Stimulated activated CD8-positive, alpha-beta memory T cell treated with anti-CD3 and anti-CD28 coated beads, Interleukin-7, amount 100 ng/mL, for 4 hours (primary cell): ENCODE results near the gene CARS1.
A peak's percentile ranks its signal among the peaks of the same experiment; 100 is the strongest.

Source experiments
- DNase-seq, 2 donors: peaks; one replicate each; pipeline ENCODE4 v3.0.0-alpha.2; 2020; ENCODE audit warnings: low read depth in 2 of 2

CARS1 gene

DNA sequence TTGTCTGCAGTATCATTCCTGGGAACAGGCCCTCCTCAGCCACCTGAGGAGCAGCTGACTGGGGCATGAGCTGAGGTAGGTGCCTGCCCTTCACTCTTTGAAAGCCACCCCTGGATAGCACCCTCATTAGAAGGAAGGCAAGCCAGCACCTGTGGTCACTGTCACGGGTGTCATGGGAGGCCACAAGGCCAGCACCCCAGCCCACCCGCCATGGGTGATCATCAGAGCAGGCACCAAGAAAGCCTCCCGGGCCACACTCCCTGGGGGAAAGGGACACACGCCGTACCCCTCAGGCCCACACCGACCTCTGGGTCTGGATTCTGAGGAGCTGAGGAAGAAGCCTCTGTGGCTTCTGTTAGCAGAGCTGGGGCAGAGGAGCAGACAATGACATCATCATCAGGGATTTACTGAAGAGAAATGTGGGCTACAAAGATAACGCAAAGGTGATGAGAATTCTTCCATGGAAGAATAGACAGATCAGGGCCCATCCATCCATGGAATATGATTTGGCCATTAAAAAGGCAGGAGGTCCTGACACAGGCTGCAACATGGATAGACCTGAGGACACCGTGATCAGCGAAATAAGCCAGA is 48.4 kb downstream of the CARS1 start:
- DNase-seq, result no peak

DNA sequence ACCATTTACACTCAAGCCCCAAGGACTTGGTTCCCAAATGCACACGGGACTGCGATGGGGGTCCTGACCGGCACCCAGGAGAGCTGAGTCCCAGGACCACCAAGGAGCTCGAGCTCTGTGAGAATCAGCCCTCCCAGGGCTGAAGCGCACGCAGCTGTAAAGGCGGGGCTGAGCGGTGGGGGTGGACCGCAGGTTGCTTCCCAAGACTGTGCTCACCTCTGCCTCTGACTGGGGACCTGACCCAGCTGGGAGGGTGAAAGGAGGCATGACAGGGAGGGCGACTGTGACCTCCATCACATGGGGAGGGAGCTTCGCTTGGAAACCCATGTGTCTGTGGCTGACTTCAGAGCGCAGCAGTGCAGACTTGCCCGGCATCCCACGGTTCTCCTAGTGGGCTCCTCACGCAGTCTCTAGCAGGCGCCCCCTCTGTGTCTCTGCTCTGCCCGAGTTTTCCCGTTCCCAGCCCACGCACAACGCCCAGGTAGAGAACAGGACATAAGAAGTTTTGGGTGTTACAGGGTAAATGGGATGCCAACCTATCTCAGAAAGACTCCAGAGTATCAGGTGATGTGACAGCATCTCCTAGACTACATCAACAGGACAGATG is 49.7 kb downstream of the CARS1 start:
- no peak for DNase-seq

DNA sequence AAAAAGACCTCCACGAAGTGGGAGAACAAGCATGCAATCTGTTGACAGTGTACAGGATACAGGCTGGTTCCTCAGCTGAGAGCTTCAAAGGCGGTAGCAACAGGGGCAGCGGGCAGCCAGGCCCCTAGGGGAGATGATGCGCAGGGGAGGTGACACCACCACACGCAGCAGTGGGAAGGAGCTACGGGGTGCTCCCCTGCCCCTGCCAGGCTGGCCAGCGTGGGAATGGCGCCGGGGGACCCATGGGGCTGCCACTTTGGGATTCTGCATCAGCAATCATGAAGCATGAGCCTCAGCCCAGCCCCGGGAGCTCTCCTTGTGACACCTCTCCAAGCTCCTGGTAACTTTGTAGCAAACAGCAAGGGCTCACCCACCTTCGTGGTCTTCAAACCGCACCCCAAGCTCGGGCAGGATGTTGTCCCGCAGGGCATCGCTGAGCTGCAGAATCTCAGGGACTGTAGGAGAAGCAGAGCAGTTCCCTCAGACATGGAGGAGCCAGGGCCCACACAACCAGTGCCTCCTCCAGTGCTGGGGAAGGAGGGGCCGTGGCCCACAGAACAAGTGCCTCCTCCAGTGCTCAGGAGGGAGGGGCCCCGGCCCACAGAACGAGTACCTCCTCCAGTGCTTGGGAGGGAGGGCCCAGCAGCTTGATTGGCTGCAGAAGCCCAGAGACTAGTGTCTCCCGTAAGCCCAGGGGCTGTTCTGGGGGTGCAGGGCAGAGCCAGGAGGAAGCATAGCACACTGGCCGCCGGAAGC is 50.5 kb downstream of the CARS1 start:
- peak; percentile 24 to 46 for DNase-seq

DNA sequence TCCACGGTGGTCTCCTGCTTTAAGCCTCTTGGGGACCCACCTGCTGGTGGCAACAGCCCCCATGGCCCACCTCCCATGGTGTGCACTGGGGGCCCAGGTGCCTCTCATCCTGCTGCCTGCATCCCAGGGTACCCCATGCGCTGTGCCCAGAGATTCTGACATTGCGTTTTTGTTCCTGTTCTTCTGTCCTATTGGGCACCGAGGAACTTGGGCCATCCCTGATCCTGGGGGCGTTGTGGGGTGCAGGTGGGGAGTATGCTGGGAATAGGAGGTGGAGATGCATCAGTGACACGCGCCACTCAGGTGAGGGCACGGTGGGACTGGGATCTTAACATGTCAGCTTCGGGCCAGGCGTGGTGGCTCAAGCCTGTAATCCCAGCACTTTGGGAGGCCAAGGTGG is 52.7 kb downstream of the CARS1 start:
- no peak for DNase-seq

DNA sequence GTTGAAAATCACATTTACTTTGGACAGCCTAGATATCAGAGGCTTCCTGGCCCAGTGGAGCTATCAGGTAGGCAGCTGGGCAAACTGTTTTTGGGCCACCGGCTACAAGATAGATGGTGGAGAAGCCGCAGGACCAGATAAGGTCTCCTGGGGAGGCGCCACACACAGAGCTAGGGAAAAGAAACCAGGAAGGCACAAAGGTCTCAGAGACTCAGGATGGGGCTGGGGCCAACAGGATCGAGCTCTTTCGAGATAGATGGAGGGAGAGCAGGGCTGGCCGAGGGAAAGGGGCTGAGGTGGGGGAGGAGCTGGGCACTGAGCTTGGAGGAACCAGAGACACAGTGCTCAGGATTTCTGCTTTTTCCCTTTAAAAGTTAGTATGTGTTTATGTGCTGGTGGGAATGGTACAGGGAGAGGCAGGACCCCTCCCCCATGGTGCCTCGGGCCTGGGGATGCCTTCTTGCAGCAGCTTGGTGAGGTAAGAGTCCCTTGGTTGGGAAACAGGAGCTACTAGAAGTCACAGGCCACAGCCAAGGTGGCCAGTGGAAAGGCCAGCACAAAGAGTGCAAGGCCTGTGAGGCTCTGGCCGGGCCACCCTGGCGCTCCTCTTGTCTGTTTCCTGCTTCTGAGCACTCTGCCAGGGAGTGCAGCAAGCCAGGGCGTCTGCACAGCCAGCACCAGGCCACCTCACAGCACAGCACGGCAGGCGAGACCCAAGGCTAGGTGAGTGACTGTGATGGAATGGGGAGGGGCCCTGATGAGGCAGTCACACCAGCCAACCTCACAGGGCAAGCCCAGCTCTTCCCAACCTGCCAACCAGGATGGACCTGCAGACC is 53.6 kb downstream of the CARS1 start:
- DNase-seq, result no peak

DNA sequence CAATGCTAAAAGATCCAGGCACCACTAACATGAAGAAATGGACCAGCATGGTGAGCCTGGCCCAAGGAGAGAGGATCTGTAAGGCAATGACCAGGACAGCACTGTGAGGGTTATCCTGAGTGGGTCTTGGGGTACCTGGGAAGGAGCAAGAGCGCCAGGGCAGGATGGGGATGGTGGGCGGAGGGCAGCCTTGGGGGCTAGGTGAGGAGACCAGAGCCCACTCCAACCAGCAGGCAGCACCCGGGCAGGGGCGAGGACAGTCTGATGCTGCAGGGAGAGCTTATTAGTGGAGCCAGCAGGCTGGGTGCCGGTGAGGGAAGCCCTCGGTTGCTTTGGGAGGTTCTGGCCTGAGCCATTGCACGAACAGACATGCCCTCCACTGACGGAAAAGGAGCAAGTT is 54.4 kb downstream of the CARS1 start:
- DNase-seq, result no peak

DNA sequence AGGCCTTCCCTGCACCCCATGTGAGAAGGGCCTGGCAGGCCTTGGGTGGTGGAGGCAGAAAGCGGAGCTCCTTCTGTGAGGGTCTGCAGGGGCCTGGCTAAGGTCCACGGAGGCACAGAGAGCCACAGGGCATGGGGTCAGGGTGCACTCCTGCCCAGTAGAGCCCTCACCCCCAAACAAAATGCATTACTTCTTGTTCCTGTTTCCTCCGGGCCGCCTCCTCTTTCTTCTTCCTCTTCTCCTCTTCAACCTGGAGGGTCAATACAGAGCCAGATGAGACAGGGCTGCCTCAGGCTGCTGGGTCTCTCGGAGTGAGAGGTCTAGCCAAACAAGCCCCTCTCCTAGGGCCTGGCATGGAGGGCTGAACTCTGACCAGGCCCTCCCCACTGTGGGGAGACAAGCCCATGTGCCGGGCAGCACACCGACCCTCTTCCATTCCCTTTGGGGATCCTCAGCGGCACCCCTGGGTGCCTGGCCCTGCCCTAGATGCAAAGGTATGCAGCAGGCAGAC is 54.8 kb downstream of the CARS1 start:
- DNase-seq, result no peak

DNA sequence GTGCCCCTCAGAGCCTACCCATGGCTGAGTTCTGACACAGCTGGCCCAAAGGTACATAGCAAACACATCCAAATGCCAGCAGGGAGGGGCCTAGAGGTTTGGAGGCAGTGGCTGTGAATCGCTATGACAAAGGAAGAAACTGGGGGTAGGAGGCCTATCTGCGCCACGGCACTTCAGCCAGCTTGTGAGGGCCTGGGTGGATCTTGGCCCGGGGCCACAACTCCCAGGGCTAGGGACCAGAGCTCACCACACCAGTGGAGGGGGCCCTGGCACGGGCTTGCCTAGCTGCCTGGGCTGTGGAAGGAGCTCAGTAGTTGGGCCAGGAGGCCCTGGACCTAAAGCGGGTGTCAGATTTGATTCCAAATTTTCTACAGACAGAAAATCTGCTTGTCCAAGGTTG is 55.7 kb downstream of the CARS1 start:
- no peak for DNase-seq

DNA sequence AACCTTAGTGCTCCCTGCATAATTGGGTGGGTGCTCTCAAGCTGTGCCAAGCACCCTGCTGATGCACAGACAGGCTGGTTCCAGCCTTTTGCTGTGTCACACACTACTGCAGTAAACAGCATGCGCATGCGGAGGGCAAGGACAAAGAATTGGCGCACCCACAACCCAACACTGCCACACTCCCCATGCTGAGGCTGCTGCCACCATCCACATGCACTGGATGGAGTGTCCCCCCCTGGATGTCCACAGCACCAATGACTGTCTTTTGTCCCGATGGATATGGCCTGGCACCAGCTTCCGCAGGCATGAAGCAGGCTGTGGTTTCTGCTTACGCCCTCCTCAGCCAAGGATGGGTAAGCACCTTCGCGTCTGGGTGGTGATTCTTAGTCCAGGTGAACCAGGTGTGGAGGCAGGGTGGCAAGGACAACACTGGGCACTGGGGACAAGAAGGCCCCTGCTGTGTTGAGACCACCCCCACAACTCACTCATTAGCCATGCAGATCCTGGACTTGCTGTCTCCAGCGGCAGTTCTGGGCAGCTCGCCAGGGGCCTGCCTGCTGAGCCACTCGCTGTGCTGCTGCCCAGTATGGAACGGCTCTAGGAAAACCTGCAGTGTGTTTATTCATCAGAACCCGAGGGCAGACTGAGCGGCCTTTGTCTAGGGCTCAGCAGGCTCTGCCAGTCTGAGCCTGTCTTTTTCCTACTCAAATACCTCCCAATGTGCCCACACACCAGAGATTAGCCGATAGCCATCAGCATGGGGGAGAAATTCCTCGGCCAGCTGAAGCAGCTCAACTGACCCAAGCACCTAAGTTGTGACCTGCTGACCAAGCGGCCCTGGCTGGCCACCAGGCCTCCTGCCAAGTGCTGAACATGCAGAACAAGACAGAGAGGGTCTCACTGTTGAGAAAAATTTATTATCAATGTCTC is 56.9 kb downstream of the CARS1 start:
- no peak for DNase-seq

DNA sequence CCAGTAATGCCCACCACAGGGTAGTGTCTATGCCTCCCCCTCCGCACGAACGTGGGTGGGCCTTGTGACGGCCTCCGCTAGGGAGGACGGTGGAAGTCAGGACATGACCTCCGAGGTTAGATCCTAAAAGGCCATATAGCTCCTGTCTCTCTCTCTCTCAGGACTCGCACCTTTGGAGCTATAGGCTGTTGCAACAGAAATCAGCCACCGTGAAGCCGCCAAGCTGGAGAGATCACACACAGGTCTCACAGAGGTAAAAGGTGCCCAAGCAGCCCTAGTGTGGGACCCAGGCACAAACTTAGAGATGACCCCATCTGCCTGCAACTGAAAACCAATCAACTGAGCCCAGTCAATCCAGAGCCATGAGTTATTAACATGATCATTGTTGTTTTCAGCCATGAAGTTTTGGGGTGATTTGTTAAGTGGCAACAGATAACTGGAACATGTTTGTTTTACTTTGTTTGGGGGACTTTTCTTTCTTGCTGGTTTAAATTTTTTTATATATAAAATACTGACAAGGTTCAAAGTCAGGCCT is 57.7 kb downstream of the CARS1 start:
- no peak for DNase-seq

DNA sequence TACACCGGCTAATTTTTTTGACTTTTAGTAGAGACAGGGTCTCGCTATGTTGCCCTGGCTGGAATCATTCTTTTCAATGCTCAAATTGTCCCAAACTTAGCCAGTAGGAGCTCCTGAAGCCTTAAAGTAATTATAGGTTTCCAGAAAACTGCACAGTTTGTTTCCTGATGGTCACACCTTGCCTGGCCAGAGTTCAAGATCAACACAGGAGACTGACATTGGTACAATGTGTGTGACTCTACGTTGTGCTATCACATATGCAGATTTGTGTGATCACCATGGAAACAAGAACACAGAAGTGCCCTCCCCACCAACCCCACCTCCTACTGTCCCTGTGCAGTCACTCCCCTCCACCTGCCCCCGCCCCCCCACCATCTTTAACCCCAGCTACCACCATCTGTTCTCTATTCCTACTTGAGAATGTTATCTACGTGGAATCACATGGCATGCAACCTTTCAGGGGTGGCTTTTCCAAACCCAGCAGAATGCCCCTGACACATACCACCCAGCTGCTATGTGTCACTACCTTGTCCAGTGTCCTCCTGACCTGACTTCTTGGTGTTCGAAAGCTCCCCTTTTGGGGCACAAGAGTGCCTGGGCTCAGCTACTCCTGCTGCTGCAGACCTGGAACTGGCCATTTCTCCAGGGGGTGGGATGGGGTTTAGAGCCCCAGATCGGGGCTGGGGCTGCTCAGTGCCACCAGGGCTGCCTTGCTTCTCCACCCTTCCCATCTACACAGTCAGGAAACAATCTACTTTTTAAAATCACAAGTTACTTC is 59.0 kb downstream of the CARS1 start:
- DNase-seq, result no peak

DNA sequence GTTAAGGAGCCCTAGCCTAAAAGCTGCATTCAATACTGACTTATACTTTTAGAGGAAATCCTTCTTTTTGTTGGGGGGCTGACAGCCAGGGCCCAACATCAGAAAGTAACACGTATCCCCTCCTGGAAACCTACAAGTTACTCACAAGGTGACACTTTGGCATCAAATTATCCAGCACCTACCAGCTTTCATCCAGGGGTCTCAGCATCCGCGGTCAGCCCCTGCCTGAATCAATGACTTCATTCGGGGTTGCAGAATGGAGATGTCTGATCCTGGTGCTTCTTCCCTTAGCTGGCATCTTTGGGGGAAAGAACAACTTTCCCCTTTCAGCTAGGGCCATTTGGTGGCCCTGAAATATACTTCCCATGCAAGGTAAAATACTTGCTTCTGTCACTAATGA is 59.8 kb downstream of the CARS1 start:
- DNase-seq, result no peak

DNA sequence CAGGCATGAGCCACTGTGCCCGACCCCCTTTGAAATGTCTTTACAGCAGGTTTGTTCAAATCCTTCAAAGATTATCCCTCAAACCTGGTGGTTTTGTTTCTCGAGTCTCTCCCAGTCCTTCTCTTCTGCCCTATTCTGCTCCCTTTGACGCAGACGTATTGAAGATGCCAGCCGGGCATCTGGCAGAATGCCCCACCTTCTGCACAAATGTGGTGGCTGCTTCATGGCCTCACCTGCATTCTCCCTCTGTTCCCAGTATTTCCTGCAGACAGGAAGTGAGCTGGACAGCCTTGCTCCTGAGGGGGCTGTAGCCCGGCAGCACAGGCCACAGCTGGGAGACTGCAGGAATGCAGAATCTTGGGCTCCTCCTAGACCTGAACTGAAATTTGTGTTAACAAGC is 60.2 kb downstream of the CARS1 start:
- no peak for DNase-seq

DNA sequence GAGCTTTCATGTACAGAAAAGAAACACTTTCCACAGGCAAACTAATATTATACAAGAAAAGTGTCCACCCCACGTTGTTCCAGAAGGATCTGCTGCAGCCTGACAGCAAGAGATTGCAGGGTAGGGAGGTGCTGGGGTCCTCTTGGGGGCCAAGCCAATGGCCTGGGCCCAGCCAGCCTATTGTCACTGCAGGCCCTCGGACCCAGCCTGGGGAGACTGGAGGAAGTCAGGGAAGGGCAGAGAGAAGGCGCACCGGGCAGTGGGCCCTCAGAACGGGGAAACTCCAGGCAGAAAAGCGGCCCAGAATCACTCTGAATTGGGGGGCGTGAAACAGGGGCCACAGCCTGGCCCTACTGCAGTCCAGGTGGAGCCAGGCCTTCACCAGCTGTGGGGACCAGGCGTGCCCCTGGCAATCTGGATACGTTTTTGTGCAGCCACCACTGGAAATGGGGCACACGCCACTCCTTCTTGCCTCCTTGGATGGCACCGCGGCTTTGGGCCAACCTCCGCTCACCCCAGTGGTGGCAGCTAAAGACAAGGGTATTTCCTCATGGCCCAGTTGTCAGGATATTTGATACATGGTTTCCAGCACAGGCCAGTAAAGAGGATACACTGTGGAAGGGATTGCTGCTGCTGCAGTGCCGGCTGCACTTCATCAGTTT is 61.2 kb downstream of the CARS1 start:
- no peak for DNase-seq

DNA sequence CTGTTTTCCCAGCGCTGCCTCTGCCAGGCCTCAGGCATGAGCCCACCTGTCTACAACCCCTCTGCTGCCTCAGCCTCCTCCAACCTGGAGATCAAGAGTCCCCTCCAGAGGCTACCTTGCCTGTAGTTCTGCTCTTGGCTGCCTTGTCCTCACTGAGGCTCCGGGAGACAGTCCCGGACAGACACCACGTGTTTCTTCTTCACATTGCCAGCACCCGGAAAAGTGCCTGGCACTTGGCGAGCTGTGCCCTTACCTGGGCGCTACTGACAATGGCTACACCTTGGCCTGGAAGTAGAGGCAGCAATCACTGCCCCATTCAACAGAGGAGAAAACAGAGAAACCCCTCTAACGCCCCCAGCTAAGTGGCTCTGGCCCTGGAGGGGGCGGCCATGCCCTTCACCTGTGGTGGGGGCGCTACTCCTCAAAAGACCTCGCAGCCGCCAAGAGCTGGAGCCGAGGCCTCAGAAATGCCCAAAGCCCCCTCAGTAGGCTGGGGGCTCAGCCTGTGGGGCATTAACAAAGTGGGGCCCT is 62.1 kb downstream of the CARS1 start:
- no peak for DNase-seq

DNA sequence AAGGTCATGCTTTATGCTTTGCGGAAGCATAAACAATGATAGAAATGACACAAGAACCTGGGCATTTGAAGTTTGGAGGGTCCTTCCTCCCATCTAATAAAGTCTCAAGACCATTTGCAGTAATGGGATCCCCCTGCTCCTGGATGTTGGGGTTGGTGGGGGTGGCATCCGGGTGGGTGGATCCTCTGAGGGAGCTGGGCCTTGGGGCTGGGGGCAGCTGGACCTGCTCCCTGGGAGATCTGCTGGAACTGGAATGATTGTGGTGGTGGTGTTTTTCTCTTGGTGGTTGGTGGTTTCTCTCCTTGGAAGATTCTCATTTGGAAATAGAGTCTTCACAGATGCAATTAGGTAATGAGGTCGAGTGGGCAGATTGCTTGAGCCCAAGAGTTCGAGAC is 62.9 kb downstream of the CARS1 start:
- no peak for DNase-seq

DNA sequence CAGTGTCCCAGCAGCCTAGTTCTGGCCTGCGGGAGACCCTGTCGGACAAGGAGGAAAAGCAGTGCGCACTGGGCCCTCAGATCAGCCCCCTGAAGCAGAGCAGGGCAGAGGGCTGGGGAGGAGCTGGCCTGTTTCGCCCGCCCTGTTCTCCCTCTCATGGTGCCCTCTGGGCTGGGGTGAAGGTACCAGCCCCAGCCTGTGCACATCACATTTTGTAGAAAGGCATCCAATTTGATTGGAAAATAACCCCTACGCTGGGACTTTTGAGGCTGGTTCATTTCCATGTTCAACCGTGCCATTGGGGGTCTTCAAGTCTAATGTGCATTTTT is 64.3 kb downstream of the CARS1 start:
- no peak for DNase-seq

DNA sequence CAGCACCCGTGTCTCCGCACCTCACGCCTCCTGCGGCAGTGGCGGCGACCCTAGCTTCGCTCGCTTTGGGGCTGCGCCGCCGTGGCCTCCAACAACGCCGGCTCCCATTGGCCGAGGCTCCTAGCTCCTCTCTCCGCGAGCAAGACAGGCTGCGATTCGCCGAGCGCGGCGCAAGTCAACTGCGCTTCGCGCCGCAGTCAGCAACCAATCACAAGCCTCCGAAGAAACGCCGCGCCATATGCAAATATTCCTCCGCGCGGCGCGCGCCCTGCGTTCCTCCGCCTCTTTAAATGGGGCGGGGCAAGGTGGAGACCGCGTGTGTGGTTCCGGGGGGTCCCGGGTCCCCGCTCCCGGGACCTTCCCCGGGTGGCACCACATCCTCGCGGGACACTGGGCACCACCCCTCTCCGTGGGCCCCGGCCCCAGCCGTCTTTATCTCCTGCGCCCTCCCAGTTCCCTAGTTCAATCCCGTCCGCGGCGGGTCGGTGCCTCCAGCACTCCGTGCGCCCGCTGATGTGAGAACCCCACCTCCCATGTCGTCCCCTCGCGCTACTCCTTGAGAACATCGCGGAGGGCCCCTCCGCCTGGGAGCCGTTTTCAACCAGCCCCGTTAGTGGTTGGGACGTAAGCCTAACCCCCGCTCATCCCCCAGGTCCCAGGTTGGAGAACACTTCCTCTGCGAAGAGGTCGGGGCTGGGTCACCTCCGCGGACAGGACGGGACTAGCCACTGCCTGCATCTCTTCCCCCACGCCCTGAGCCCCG is 64.8 kb downstream of the CARS1 start, which contains the start of gene NAP1L4:
NAP1L4 (minus strand) TSS at position 96 of the 763 bp plus-strand sequence. CDS start 13,109 bp downstream, outside the sequence.
- peak; percentile 90 to 95 for DNase-seq
